ENCODE measurements around the gene CDR2L.

Gene CDR2L

DNA sequence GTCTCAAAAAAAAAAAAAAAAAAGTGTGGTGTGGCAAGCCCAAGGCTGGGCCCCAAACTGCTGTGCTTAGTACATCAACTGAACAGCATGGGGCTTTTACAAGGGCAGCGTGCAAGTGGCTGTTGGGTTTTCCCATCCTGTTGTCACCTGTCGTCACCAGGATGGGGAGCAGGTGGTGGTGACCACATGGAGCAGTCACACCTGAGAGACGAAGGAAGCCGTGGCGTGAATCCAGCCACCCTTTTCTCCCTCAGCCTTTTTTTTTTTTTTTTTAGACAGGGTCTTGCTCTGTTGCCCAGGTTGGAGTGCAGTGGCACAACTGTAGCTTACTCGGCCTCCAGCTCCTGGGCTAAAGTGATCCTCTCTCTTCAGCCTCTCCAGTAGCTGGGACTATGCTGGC lies 20.9 kb downstream of the CDR2L start:
- Histone ChIP-seq H3K27ac (no peak overlapping the region), H3K36me3 (peaks cover 8% of the 10 kb centered on the region; the same call in 1 of the 2 replicates), H3K4me1 (peaks cover 22% of the 10 kb centered on the region), H3K9me3 (no peaks in the 10 kb centered on the region), H3K4me2 (no peak overlapping the region), H3K9ac (no peak overlapping the region), H3K27me3 (no peaks in the 10 kb centered on the region), H3K4me3 (no peak overlapping the region), H4K20me1 (no peaks in the 10 kb centered on the region)
- TF ChIP-seq Cebpa-rat (IDR thresholded peaks at IDR 0.05): no peak

- Histone ChIP-seq H3K4me1 (peaks cover 30% of the 10 kb centered on the region), H3K27me3 (no peaks in the 10 kb centered on the region), H3K27ac (no peak overlapping the region), H3K9ac (no peak overlapping the region), H3K4me2 (no peak overlapping the region), H4K20me1 (no peaks in the 10 kb centered on the region), H3K4me3 (no peak overlapping the region), H3K9me3 (no peaks in the 10 kb centered on the region), H3K36me3 (no peaks in the 10 kb centered on the region)
- TF ChIP-seq Cebpa-rat (IDR thresholded peaks at IDR 0.05): no peak
Measured at GRCh38 chr17:75009139-75009724, 21.8 kb downstream of the CDR2L start.

GRCh38 chr17:75010683-75011400 lies 23.4 kb downstream of the CDR2L start:
- peak overlapping the region; percentile 85 for H3K4me2 ChIP-seq
- H3K9ac ChIP-seq: no peak overlapping the region
- H3K9me3 ChIP-seq: no peaks in the 10 kb centered on the region
- no peaks in the 10 kb centered on the region for H3K27me3 ChIP-seq
- TF ChIP-seq Cebpa-rat (IDR thresholded peaks at IDR 0.05): no peak
- H4K20me1 ChIP-seq: no peaks in the 10 kb centered on the region
- H3K4me1 ChIP-seq: peaks cover 30% of the 10 kb centered on the region
- H3K27ac ChIP-seq: no peak overlapping the region
- H3K4me3 ChIP-seq: no peak overlapping the region
- H3K36me3 ChIP-seq: 0 out of 2 replicates have a peak, but pooled peaks cover 10% of the 10 kb centered on the region

GRCh38 chr17:75011401-75012095 lies 24.1 kb downstream of the CDR2L start:
- H4K20me1 ChIP-seq: no peaks in the 10 kb centered on the region; the same call in 1 of the 2 replicates
- peaks cover 15% of the 10 kb centered on the region for H3K36me3 ChIP-seq
- TF ChIP-seq Cebpa-rat (IDR thresholded peaks at IDR 0.05): no peak
- peak overlapping the region; percentile 87 for H3K27ac ChIP-seq
- peak overlapping the region; percentile 85 for H3K4me2 ChIP-seq
- no peaks in the 10 kb centered on the region for H3K27me3 ChIP-seq
- peak overlapping the region; percentile 83; the same call in 1 of the 2 replicates for H3K4me3 ChIP-seq
- peaks cover 30% of the 10 kb centered on the region for H3K4me1 ChIP-seq
- no peak overlapping the region for H3K9ac ChIP-seq
- no peaks in the 10 kb centered on the region for H3K9me3 ChIP-seq

GRCh38 chr17:75012096-75012345 lies 24.6 kb downstream of the CDR2L start:
- Histone ChIP-seq H3K9ac (peak overlapping the region; percentile 84), H3K27ac (peak overlapping the region; percentile 87), H3K27me3 (no peaks in the 10 kb centered on the region), H3K4me3 (peak overlapping the region; percentile 83), H4K20me1 (no peaks in the 10 kb centered on the region; the same call in 1 of the 2 replicates), H3K4me2 (peak overlapping the region; percentile 85), H3K4me1 (peaks cover 30% of the 10 kb centered on the region), H3K36me3 (peaks cover 19% of the 10 kb centered on the region), H3K9me3 (no peaks in the 10 kb centered on the region)
- TF ChIP-seq Cebpa-rat (IDR thresholded peaks at IDR 0.05): no peak

DNA sequence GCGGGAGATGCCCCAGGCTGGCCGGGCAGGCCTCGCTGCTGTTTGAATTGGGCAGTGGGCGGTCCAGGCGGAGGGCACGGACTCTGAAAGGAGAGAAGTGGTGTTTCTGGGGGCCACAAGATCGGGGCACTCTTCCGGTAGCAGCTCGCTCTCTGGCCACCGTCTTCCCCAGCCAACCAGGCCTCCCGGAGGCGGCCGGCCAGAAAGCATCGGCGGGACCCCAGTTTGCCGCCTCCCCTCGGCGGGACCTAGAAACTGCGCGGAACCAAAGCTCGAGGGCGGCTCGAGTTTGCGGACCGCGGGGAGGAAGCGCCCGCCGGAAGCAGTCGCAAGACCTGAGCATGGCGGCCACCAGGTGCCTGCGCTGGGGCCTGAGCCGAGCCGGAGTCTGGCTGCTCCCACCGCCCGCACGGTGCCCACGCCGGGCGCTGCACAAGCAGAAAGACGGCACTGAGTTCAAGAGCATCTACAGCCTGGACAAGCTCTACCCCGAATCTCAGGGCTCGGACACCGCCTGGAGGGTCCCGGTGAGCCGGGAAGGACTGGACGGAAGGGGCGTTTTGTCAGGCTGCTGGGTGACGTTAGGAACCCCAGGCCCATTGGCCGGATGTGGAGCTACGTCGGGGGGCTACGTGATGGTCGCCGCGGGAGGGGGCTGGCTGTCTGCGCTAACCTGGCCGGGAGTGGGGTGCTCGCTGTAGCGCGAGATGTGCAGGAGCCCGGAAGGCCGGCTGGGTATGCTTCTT lies 25.1 kb downstream of the CDR2L start, which contains the start of gene MRPL58:
Gene MRPL58 (plus strand): TSS at position 325 of the 746 bp plus-strand sequence. CDS start 17 bp downstream, at position 342.
- H3K9me3 ChIP-seq: no peaks in the 10 kb centered on the region
- H3K36me3 ChIP-seq: peaks cover 23% of the 10 kb centered on the region
- H3K4me2 ChIP-seq: peak within 1 kb of the TSS; percentile 85
- peaks cover 30% of the 10 kb centered on the region for H3K4me1 ChIP-seq
- H3K27me3 ChIP-seq: no peaks in the 10 kb centered on the region
- H3K9ac ChIP-seq: peak within 1 kb of the TSS; percentile 84
- no peaks in the 10 kb centered on the region; the same call in 1 of the 2 replicates for H4K20me1 ChIP-seq
- no peak for TF ChIP-seq Cebpa-rat (IDR thresholded peaks at IDR 0.05)
- peak within 1 kb of the TSS; percentile 83 for H3K4me3 ChIP-seq
- H3K27ac ChIP-seq: peak within 1 kb of the TSS; percentile 87

DNA sequence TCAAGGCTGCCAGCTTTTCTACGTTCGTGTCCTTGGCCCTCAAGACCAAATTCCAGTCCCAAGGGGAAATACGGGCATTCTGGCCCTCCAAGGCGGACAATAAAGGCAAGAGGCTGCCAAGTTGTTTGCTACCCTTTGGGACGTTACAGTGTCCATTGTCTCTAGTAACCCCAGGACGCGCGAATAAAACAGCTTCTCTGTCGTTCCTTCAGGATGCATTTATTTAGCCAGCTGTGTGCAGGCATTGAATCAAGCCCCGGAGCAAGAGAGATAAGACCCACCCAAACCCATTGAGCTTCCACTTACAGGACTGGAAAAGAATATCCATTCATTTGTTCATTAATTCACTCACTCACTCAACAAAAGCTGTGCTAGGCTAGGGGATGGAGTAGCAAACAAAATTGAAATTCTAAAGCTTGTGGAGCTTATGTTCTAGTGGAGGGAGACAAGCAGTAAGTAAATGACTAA lies 25.7 kb downstream of the CDR2L start:
- peak overlapping the region; percentile 87 for H3K27ac ChIP-seq
- no peaks in the 10 kb centered on the region; the same call in 1 of the 2 replicates for H4K20me1 ChIP-seq
- no peaks in the 10 kb centered on the region for H3K9me3 ChIP-seq
- peaks cover 29% of the 10 kb centered on the region for H3K36me3 ChIP-seq
- no peak for TF ChIP-seq Cebpa-rat (IDR thresholded peaks at IDR 0.05)
- peak overlapping the region; percentile 84 for H3K9ac ChIP-seq
- H3K4me1 ChIP-seq: peaks cover 30% of the 10 kb centered on the region
- peak overlapping the region; percentile 83 for H3K4me3 ChIP-seq
- no peaks in the 10 kb centered on the region for H3K27me3 ChIP-seq
- peak overlapping the region; percentile 85 for H3K4me2 ChIP-seq

DNA sequence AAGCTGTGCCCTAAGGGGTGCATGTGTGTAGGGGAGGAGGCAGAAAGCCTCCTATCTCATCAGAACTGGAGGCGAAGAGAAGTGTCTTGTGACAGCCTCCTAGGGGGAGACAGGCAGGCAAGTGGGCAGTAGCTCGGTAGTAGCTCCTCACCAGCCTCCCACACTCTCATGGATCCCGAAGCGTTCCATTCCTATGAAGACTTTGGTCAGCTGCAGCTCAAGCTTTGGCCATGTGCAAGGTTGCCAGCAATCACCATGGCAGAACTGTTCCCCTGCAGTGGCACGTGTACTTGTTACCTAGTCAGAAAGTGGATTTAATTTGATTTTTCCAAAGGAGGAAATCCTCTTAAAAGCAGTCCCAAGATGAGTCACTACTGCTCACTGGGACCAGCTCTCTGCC lies 31.7 kb downstream of the CDR2L start:
- no peak overlapping the region for H3K9ac ChIP-seq
- peaks cover 88% of the 10 kb centered on the region for H3K36me3 ChIP-seq
- TF ChIP-seq Cebpa-rat (IDR thresholded peaks at IDR 0.05): no peak
- H3K4me3 ChIP-seq: no peak overlapping the region
- no peaks in the 10 kb centered on the region for H3K27me3 ChIP-seq
- H3K4me2 ChIP-seq: no peak overlapping the region
- H3K27ac ChIP-seq: no peak overlapping the region
- peaks cover 10% of the 10 kb centered on the region for H4K20me1 ChIP-seq
- H3K9me3 ChIP-seq: peaks cover 24% of the 10 kb centered on the region
- H3K4me1 ChIP-seq: peaks cover 4% of the 10 kb centered on the region

DNA sequence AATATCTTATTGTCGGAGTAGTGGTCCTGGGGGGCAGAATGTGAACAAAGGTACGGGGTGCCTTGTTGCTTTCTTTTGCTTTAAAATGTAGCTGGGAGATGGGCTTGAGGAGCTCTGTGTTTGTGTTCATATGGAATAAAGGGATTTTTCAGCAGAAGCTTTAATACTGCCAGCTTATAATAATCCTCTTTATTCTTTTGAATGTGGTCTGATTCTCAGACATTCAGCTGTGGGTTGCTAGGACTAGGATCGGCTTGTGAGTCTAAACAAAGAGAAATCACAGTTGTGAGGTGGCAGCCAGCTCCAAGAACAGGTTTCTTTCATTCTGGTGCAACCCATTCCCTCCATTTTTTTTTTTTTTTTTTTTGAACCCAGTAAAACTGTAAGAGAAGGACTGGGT lies 32.3 kb downstream of the CDR2L start:
- no peak for TF ChIP-seq Cebpa-rat (IDR thresholded peaks at IDR 0.05)
- Histone ChIP-seq H3K36me3 (peaks cover 93% of the 10 kb centered on the region), H3K27ac (no peak overlapping the region)

More for the DNA sequence above, 32.3 kb downstream of the CDR2L start:
- peaks cover 30% of the 10 kb centered on the region for H3K9me3 ChIP-seq
- H3K4me1 ChIP-seq: peaks cover 10% of the 10 kb centered on the region
- H3K27me3 ChIP-seq: no peaks in the 10 kb centered on the region
- H3K4me3 ChIP-seq: no peak overlapping the region
- peaks cover 10% of the 10 kb centered on the region for H4K20me1 ChIP-seq
- no peak overlapping the region for H3K9ac ChIP-seq
- H3K4me2 ChIP-seq: no peak overlapping the region

Data from BLaER1 (cell line).